ENCODE data around the gene POLH. TPM values are rescaled to one million over a fixed set of nuclear protein-coding genes. Genes with fewer than 3 reads are reported as not detected.
A peak's percentile ranks its signal among the peaks of the same experiment; 100 is the strongest.
"Not testable (repeated sequence)": the region's sequence is repeated elsewhere in the genome, so short reads cannot be mapped to it uniquely, and the experiment has no call there.

POLH gene
- total and polyA plus RNA-seq, 2 experiments from 2014 or later = 5.6 to 10.3 TPM

DNA sequence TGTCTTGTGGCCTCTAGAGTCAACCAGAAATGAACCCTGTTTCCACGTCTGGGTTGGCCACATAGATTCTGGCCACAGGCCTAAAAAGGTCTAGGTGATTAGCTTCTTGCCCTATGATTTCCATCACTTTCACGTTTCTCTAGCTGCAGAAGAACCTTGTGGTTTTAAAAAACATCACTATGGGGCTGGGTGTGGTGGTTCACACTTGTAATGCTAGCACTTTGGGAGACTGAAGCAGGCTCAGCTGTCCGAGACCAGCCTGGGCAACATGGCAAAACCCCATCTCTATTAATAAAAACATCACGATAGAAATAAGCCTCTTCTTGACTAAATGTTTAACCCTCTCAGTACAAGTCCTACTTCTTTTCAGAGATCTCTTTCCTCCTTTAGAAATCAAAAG is 31.5 kb upstream of the POLH start:
- Histone ChIP-seq H3K9me3 (ENCODE audit: low read depth) (no peaks in the 10 kb centered on the region), H3K27me3 (no peaks in the 10 kb centered on the region), H3K36me3 (peaks cover 56% of the 10 kb centered on the region), H3K4me1 (ENCODE audit: low read depth) (no peaks in the 10 kb centered on the region), H3K4me3 (no peak overlapping the region), H3K27ac (no peak overlapping the region)
- TF ChIP-seq, protein P1, sequence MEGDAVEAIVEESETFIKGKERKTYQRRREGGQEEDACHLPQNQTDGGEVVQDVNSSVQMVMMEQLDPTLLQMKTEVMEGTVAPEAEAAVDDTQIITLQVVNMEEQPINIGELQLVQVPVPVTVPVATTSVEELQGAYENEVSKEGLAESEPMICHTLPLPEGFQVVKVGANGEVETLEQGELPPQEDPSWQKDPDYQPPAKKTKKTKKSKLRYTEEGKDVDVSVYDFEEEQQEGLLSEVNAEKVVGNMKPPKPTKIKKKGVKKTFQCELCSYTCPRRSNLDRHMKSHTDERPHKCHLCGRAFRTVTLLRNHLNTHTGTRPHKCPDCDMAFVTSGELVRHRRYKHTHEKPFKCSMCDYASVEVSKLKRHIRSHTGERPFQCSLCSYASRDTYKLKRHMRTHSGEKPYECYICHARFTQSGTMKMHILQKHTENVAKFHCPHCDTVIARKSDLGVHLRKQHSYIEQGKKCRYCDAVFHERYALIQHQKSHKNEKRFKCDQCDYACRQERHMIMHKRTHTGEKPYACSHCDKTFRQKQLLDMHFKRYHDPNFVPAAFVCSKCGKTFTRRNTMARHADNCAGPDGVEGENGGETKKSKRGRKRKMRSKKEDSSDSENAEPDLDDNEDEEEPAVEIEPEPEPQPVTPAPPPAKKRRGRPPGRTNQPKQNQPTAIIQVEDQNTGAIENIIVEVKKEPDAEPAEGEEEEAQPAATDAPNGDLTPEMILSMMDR (IDR thresholded peaks at IDR 0.05; ENCODE audit: low read depth, low read length) = no peak
- DNase-seq (ENCODE audit: low read depth in 1 of 2, low spot score in 1 of 2) = no peak

DNA sequence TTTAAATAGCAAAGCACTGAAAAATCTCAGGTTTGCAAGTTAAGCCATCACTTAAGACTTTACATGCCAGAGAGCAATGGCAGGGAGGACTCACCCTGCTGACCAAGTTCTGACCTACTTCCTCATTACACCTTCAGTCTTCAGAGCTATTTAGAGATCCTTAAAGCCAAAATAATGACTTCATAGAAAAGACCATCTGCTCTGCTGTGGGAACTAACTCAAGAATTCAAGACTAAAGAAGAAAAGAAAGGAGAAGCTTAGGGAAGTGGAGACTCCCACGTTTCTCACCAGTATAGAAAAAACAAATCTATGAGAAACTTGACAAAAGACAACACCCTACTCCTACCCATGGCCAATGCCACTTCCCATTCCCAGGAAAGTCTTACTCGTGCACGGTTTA is 28.8 kb upstream of the POLH start:
- Histone ChIP-seq H3K27ac (no peak overlapping the region), H3K4me3 (no peak overlapping the region), H3K4me1 (ENCODE audit: low read depth) (no peaks in the 10 kb centered on the region), H3K9me3 (ENCODE audit: low read depth) (no peaks in the 10 kb centered on the region), H3K36me3 (peaks cover 81% of the 10 kb centered on the region), H3K27me3 (no peaks in the 10 kb centered on the region)
- no peak for DNase-seq (ENCODE audit: low read depth in 1 of 2, low spot score in 1 of 2)
- TF ChIP-seq, protein P1 (IDR thresholded peaks at IDR 0.05; ENCODE audit: low read depth, low read length) = no peak

DNA sequence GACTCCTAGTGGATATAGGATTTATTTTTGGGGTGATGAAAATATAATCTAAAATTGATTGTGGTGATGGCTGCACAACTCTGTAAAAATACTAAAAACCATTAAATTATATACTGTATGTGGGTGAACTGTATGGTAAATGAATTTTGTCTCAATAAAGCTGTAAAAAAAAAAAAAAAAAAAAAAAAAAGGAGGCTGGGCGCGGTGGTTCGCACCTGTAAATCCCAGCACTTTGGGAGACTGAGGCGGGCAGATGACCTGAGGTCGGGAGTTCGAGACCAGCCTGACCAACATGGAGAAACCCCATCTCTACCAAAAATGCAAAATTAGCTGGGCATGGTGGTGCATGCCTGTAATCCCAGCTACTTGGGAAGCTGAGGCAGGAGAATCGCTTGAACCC is 18.4 kb upstream of the POLH start:
- not testable (repeated sequence) for DNase-seq (ENCODE audit: low read depth in 1 of 2, low spot score in 1 of 2); H3K4me1 ChIP-seq (ENCODE audit: low read depth); H3K9me3 ChIP-seq (ENCODE audit: low read depth); H3K27me3 ChIP-seq; H3K4me3 ChIP-seq; H3K27ac ChIP-seq
- H3K36me3 ChIP-seq = peaks cover 78% of the 10 kb centered on the region

DNA sequence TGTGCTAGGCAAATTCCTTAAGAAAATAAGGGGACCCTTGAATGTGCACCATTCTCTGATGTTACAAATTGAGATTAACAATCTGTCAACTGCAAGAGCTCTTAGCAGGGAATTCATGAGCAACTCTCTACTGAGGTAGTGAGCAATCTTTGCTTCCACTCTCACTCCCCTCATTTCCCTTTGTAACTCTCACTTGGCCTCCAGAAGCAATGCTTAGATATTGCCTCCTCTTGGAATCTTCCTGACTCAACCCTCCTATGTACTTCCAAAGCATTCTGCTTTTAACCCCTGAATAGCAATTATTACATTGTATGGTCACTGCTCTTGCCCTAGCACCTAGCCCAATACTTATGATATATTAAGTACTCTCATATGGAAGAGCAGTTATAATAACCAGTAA is 16.7 kb upstream of the POLH start:
- no peak overlapping the region for H3K27ac ChIP-seq
- H3K27me3 ChIP-seq = no peaks in the 10 kb centered on the region
- no peak overlapping the region for H3K4me3 ChIP-seq
- no peaks in the 10 kb centered on the region for H3K9me3 ChIP-seq (ENCODE audit: low read depth)
- TF ChIP-seq, protein P1 (IDR thresholded peaks at IDR 0.05; ENCODE audit: low read depth, low read length) = no peak
- no peaks in the 10 kb centered on the region for H3K4me1 ChIP-seq (ENCODE audit: low read depth)
- H3K36me3 ChIP-seq = peaks cover 83% of the 10 kb centered on the region
- no peak for DNase-seq (ENCODE audit: low read depth in 1 of 2, low spot score in 1 of 2)

DNA sequence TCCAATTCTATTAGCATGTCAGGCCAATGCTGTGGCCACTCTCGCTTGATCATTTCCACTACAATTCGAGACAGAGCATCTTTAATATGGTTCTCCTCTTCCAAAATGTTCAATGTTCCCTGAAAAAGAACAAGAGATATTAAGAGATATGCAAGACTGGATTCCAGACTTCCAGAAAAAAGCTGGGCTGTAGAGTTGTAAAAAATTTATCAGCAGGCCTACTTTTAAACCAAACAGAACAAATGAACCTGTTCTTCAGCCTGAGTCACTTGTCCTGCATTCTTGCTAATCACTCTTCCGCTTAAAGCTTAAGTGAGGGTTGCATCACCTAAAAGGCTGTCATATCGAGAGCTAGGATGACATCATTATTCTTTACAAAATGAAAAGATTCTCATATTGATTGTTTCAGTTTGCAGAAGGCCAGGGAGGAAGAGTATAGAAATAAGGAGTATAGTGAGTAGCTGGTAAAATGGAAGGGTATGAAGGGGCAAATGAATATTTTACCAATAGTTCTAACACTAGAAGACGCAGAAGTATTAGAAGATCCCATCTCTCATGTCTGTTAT is 5.0 kb upstream of the POLH start:
- peak in 1 of 2 donors; percentile 36 for DNase-seq (ENCODE audit: low read depth in 1 of 2, low spot score in 1 of 2)
- Histone ChIP-seq H3K4me3 (no peak overlapping the region), H3K9me3 (ENCODE audit: low read depth) (no peaks in the 10 kb centered on the region), H3K27ac (no peak overlapping the region), H3K27me3 (no peaks in the 10 kb centered on the region), H3K4me1 (ENCODE audit: low read depth) (peaks cover 8% of the 10 kb centered on the region), H3K36me3 (peaks cover 45% of the 10 kb centered on the region)
- TF ChIP-seq, protein P1 (IDR thresholded peaks at IDR 0.05; ENCODE audit: low read depth, low read length) = no peak

DNA sequence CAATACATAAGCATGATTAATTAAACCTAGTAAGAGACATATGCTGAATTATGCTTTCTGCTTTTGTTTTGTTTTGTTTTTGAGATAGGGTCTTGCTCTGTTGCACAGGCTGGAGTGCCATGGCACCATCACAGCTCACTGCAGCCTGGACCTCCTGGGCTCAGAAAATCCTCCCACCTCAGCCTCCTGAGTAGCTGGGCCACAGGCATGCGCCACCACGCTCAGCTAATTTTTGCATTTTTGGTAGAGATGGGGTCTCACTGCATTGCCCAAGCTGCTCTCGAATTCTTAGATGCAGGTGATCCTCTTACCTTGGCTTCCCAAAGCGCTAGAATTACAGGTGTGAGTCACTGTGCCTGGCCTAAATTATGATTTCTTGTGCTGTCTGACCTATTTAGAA is 4.0 kb upstream of the POLH start:
- H3K4me3 ChIP-seq = no peak overlapping the region
- no peaks in the 10 kb centered on the region for H3K27me3 ChIP-seq
- TF ChIP-seq, protein P1 (IDR thresholded peaks at IDR 0.05; ENCODE audit: low read depth, low read length) = no peak
- peaks cover 38% of the 10 kb centered on the region for H3K36me3 ChIP-seq
- DNase-seq (ENCODE audit: low read depth in 1 of 2, low spot score in 1 of 2) = no peak
- H3K27ac ChIP-seq = no peak overlapping the region
- H3K9me3 ChIP-seq (ENCODE audit: low read depth) = no peaks in the 10 kb centered on the region
- peaks cover 8% of the 10 kb centered on the region for H3K4me1 ChIP-seq (ENCODE audit: low read depth)
